GM21515 (cell line): ENCODE measurements around the gene IGIP.

ENCODE experiments used
- ATAC-seq: cut with Tn5 transposase; IDR thresholded peaks from one replicate; pipeline ENCODE4 v1.9.1; 2021; ENCODE audit not compliant: unreplicated experiment

IGIP gene

GRCh38 chr5:140162275-140162674 lies 36.5 kb downstream of the IGIP start:
- ATAC-seq = no peak

- ATAC-seq = no peak
Measured at GRCh38 chr5:140162781-140163180, 37.0 kb downstream of the IGIP start.

GRCh38 chr5:140165101-140165922 lies 39.6 kb downstream of the IGIP start:
- no peak for ATAC-seq

GRCh38 chr5:140165923-140166270 lies 40.2 kb downstream of the IGIP start:
- no peak for ATAC-seq

GRCh38 chr5:140166911-140167310 lies 41.2 kb downstream of the IGIP start:
- no peak for ATAC-seq

GRCh38 chr5:140168371-140168770 lies 42.6 kb downstream of the IGIP start:
- no peak for ATAC-seq

GRCh38 chr5:140169410-140169809 lies 43.7 kb downstream of the IGIP start:
- no peak for ATAC-seq

- ATAC-seq = no peak
Measured at GRCh38 chr5:140172483-140172882, 46.7 kb downstream of the IGIP start.

GRCh38 chr5:140174014-140174413 lies 48.3 kb downstream of the IGIP start:
- ATAC-seq = no peak

GRCh38 chr5:140174465-140175366 lies 49.0 kb downstream of the IGIP start, which contains the start of gene CYSTM1:
Gene CYSTM1 (plus strand): TSS chr5:140175188. CDS start chr5:140194466, 19,278 bp downstream.
- peak; percentile 94 for ATAC-seq

- ATAC-seq = peak; percentile 42
Measured at GRCh38 chr5:140175367-140176030, 49.8 kb downstream of the IGIP start.

- no peak for ATAC-seq
Measured at GRCh38 chr5:140176031-140176387, 50.3 kb downstream of the IGIP start.

- no peak for ATAC-seq
Measured at GRCh38 chr5:140178086-140178410, 52.3 kb downstream of the IGIP start.

GRCh38 chr5:140178482-140179116 lies 52.9 kb downstream of the IGIP start:
- ATAC-seq = no peak
